Endothelial cell of umbilical vein (primary cell): ENCODE results near the gene ADSL. TPM values are rescaled to one million over a fixed set of nuclear protein-coding genes. Genes with fewer than 3 reads are reported as not detected.

Source experiments
- BruUV-seq: library from RNA; stranded (reverse); fragments of 400-500 nt; replicated peaks from 2 replicates; lab custom pipeline; 2021; lab: Mats Ljungman, UMichigan
- CTCF ChIA-PET: fragments of 300-600, 350-600 bp; sonication (Branson Sonifier 250); formaldehyde crosslinking; loops from one replicate; lab custom pipeline; 2021; ENCODE audit warnings: antibody characterized with exemption, inconsistent platforms; lab: Charles Lee
- POLR2A ChIA-PET: fragments of 300-600, 350-600 bp; sonication (Branson Sonifier 250); formaldehyde crosslinking; loops from one replicate; lab custom pipeline; 2021; ENCODE audit warnings: antibody characterized with exemption, inconsistent platforms; lab: Charles Lee
- DNase-seq: peaks from one replicate; pipeline ENCODE4 v3.0.0-alpha.2; 2011; ENCODE audit warnings: low read depth, low spot score
- FAIRE-seq: peaks from 2 replicates; lab custom pipeline; 2011; peaks lifted over from hg19 to GRCh38; lab: Jason Lieb, UNC
- H2AFZ ChIP-seq: 2 replicates; pipeline ENCODE4 v1.6.0; 2012; ENCODE audit warnings: low read depth, low read length, control low read depth, inconsistent platforms
- H3K27ac ChIP-seq: 2 replicates; pipeline ENCODE4 v1.5.1; 2011; ENCODE audit warnings: low read depth, mild to moderate bottlenecking, control low read depth, low read length, moderate library complexity; ENCODE audit not compliant: insufficient read depth
- H3K27me3 ChIP-seq, 2 experiments: 2 replicates each; pipeline versions ENCODE4 v1.6.0 to v1.6.1; 2011; ENCODE audit warnings: low read length in 2 of 2, mixed read lengths in 1 of 2; ENCODE audit not compliant: control insufficient read depth in 2 of 2, insufficient read depth in 2 of 2
- H3K36me3 ChIP-seq, 2 experiments: 2 replicates in 1 of 2; 3 replicates in 1 of 2; pipeline ENCODE4 v1.5.1; 2011; ENCODE audit warnings: low read length in 2 of 2, mild to moderate bottlenecking in 1 of 2, moderate library complexity in 1 of 2; ENCODE audit not compliant: control insufficient read depth in 2 of 2, insufficient read depth in 2 of 2; ENCODE audit errors: extremely low read depth in 1 of 2
- H3K4me1 ChIP-seq: 3 replicates; pipeline ENCODE4 v1.5.1; 2011; ENCODE audit warnings: mild to moderate bottlenecking, low read length; ENCODE audit not compliant: control insufficient read depth, insufficient read depth; ENCODE audit errors: extremely low read depth
- H3K4me2 ChIP-seq: 2 replicates; pipeline ENCODE4 v1.6.1; 2011; ENCODE audit warnings: low read length, control low read depth, mixed read lengths; ENCODE audit not compliant: insufficient read depth
- H3K4me3 ChIP-seq, 3 experiments: fragments of 200-600 bp in 1 of 3; sonication (generic), shearing (Covaris generic) in 1 of 3; replicated peaks in 1 of 3; 2 replicates each; pipeline ENCODE4 v1.5.1; 2011 to 2016; ENCODE audit warnings: control low read depth in 3 of 3, low read length in 3 of 3, mild to moderate bottlenecking in 2 of 3, inconsistent platforms in 1 of 3, low read depth in 1 of 3, moderate library complexity in 1 of 3; ENCODE audit not compliant: insufficient read depth in 1 of 3
- H3K79me2 ChIP-seq: 2 replicates; pipeline ENCODE4 v1.6.0; 2012; ENCODE audit warnings: low read length, inconsistent platforms; ENCODE audit not compliant: control insufficient read depth, insufficient read depth
- H3K9ac ChIP-seq: replicated peaks from 2 replicates; pipeline ENCODE3; 2011; ENCODE audit warnings: low read length, control low read depth; ENCODE audit not compliant: insufficient read depth; ENCODE audit errors: extremely low read depth
- H3K9me1 ChIP-seq: replicated peaks from 3 replicates; pipeline ENCODE4 v1.6.0; 2011; ENCODE audit warnings: mild to moderate bottlenecking, low read length; ENCODE audit not compliant: control insufficient read depth, insufficient read depth; ENCODE audit errors: extremely low read depth
- H3K9me3 ChIP-seq: replicated peaks from 2 replicates; pipeline ENCODE4 v1.5.1; 2012; ENCODE audit warnings: low read length, inconsistent platforms; ENCODE audit not compliant: control insufficient read depth, insufficient read depth
- H4K20me1 ChIP-seq: replicated peaks from 2 replicates; pipeline ENCODE3; 2011; ENCODE audit warnings: mild to moderate bottlenecking, low read length; ENCODE audit not compliant: control insufficient read depth, insufficient read depth; ENCODE audit errors: extremely low read depth
- CTCF ChIP-seq, 2 donors: IDR thresholded peaks; 1 replicate in 1 of 2; 2 replicates in 1 of 2; pipeline ENCODE4 v1.5.1; 2011; ENCODE audit warnings: low read length in 2 of 2, mild to moderate bottlenecking in 2 of 2, moderate library complexity in 2 of 2, control low read depth in 1 of 2, inconsistent platforms in 1 of 2, low read depth in 1 of 2; ENCODE audit not compliant: insufficient read depth in 1 of 2; ENCODE audit errors: extremely low read depth in 1 of 2
- EZH2 ChIP-seq: IDR thresholded peaks from 2 replicates; pipeline ENCODE4 v1.6.1; 2012; ENCODE audit warnings: borderline replicate concordance, low read depth, mild to moderate bottlenecking, moderate library complexity, low read length, inconsistent platforms; ENCODE audit not compliant: severe bottlenecking
- FOS ChIP-seq: IDR thresholded peaks from 2 replicates; pipeline ENCODE4 v1.6.1; 2011; ENCODE audit warnings: mild to moderate bottlenecking, low read length, moderate library complexity, borderline replicate concordance; ENCODE audit not compliant: insufficient read depth
- JUN ChIP-seq: IDR thresholded peaks from 2 replicates; pipeline ENCODE4 v1.6.1; 2011; ENCODE audit warnings: borderline replicate concordance, low read depth; ENCODE audit not compliant: insufficient read length, insufficient read depth
- MAX ChIP-seq: IDR thresholded peaks from 2 replicates; pipeline ENCODE4 v1.6.1; 2011; ENCODE audit not compliant: insufficient read depth, insufficient read length
- MYC ChIP-seq: IDR thresholded peaks from one replicate; pipeline ENCODE4 v1.6.1; 2011; ENCODE audit warnings: mild to moderate bottlenecking, low read depth, low read length
- POLR2A ChIP-seq: IDR thresholded peaks from 2 replicates; pipeline ENCODE4 v1.6.1; 2012; ENCODE audit warnings: low read depth, mild to moderate bottlenecking, control low read depth, low read length
- dilution Hi-C: fragments of 300-500 bp; cut with MboI; formaldehyde crosslinking; loops from one replicate; pipeline ENCODE4 v1.15.0; 2019; ENCODE audit warnings: low sequenced_read_pairs; ENCODE audit not compliant: extremely low pct_ligation_motif_present
- intact Hi-C: fragments of 100-400 bp; cut with micrococcal nuclease; formaldehyde crosslinking; loops from one replicate; pipeline ENCODE4 v1.10.0; 2022
- polyA plus RNA-seq, 4 experiments: library from polyadenylated mRNA; depleted of rRNA in 3 of 4; stranded (reverse) in 3 of 4; unstranded in 1 of 4; fragments of >200 nt; gene quantifications; 2 replicates each; pipeline versions ENCODE4 v1.2.1 to v1.2.3, GENCODE V29; 2011 to 2012; ENCODE audit warnings: missing spikeins in 1 of 4
- total RNA-seq: library from RNA; stranded (reverse); gene quantifications from 2 replicates; pipeline ENCODE4 v1.2.3, GENCODE V29; 2021

The ADSL gene
- total and polyA plus RNA-seq, 2 donors (not counting 3 experiments of a cell fraction or from before 2014, with no cell fraction given) = 103 to 141 TPM

- CTCF ChIA-PET = interaction anchor here (1.0 to 1.3 kb wide), 2 partner anchors 13 to 21 kb away, joined by 3 read pairs; no protein-coding TSS in a partner anchor
- BruUV-seq = no TSS peak
- intact Hi-C loops = no loop called here
Measured at GRCh38 chr22:40376149-40376548, 29.8 kb downstream of the ADSL start.

More at GRCh38 chr22:40376149-40376548, 29.8 kb downstream of the ADSL start:
- Histone ChIP-seq H3K9ac (no peak overlapping the region), H3K9me3 (no peaks in the 10 kb centered on the region), H3K36me3 (no peaks in the 10 kb centered on the region), H3K27me3 (no peaks in the 10 kb centered on the region), H3K79me2 (peaks cover 39% of the 10 kb centered on the region), H3K4me1 (peaks cover 11% of the 10 kb centered on the region), H4K20me1 (no peaks in the 10 kb centered on the region), H3K9me1 (no peaks in the 10 kb centered on the region), H2AFZ (no peak overlapping the region), H3K4me3 (no peak overlapping the region), H3K27ac (no peak overlapping the region), H3K4me2 (no peak overlapping the region)
- TF ChIP-seq CTCF (IDR thresholded peaks at IDR 0.05; ENCODE audit: extremely low read depth in 1 of 2, insufficient read depth in 1 of 2, low read depth in 1 of 2, low read length in 2 of 2) (no peak), FOS (no peak), EZH2 (no peak), POLR2A (no peak), MYC (no peak), MAX (no peak), JUN (no peak)
- DNase-seq = no peak
- POLR2A ChIA-PET = no interaction called here
- dilution Hi-C loops = no loop called here
- no peak for FAIRE-seq
